ENCODE results near the gene FBXO47.

FBXO47 gene

DNA sequence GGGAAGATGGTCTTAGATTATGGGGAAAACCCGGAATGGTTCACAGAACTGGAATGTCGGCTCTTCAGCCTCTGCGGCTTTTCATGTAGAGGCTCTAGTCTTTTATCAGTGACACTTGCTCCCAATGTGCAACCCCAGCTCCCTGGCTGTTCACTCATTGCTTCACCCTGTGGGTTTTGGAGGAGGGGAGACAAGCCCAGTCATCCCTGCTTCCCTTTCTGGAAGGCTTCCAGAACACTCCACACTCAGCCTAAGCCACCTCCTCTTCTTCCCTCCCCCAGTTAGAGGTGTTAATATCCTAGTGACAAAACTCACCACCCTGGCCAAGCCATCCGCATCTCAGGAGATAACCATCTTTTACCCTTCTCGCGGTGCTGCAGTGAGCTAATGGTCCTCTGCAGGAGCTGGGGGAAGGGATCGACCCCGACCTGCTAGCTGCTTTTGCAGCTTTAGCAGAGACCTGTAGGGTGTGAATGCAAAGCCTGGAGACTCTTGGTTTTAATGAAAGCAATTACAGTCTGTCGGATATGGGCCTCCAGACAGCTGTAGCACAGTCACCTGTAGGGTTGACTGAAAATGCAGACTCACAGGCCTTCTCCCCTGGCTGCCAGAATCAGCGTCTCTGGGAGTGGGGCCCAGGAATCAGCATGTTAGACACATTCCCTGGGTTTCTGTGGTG lies 66.1 kb downstream of the FBXO47 start:
- no peak for DNase-seq

- DNase-seq: no peak
Measured at GRCh38 chr17:38899421-38899820, 67.8 kb downstream of the FBXO47 start.

DNA sequence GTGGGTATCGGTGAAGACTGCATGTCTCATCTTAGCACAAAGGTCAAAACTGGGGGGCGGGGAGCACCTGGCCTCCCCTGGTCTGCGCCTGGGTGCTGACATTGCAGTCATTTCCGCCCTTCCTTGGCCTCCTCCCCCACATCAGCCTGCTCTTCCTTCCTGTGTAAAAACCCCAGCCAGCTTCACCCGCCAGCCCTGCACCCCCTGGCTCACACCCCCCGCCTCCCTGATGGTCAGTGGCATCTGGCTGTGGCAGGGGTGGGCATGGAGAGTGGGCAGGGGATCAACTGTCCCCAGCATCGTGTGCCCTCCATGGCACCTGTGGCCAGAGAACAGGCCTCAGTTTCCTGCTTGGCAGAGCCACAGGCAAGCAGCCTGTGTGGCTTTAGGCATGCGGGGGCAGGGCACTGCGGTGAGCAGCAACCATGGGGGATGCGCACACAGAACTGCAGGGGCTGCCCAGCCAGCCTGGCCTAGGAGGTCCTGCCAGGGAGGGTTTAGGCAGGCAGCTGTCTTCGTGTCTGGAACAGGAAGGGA lies 68.3 kb downstream of the FBXO47 start:
- DNase-seq: peak; percentile 88 to 91

GRCh38 chr17:38898291-38898679 lies 68.9 kb downstream of the FBXO47 start:
- DNase-seq: peak in 1 of 2 experiments; percentile 46

- no peak for DNase-seq
Measured at GRCh38 chr17:38897671-38898290, 69.4 kb downstream of the FBXO47 start.

DNA sequence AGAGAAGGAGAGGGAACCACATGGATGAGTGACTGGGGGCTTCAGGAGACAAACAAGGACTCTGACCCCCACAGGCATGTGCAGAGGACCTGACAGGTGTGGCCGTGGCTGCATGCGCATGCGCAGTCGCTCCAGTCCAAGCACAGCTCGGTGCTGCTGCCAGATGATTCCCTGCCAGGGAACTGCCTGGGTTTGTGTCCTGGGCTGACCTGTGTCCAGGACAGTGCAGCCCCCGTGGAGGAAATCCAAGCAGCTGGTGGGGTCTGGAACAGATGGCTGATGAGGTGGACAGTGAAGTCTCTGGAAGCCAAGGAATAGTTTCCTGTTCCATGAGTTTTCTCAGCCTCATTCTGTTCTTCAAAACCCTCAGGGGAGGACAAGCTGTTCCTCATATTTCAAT lies 70.0 kb downstream of the FBXO47 start:
- DNase-seq: no peak

GRCh38 chr17:38896346-38896954 lies 70.8 kb downstream of the FBXO47 start:
- DNase-seq: no peak

DNA sequence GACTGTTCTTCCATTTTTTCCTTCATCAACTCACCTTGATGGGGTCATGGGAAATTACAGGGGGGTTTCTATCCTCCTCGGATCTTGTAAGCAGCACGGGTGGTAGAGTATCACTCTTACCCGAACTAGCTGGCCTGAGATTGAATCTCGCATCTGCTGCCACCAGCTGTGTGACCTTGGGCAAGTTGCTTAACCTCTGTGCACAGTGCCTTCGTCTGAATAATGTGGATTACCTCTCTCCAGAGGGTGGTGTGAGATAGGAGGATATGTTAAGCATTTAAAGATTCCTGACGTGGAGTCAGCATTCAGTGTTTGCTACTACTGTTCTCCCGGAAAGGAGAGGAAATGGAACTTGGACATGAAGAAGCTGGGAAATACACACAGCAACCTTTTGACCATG lies 72.9 kb downstream of the FBXO47 start:
- no peak for DNase-seq

- DNase-seq: peak; percentile 40 to 54
Measured at GRCh38 chr17:38893607-38894006, 73.6 kb downstream of the FBXO47 start.

DNA sequence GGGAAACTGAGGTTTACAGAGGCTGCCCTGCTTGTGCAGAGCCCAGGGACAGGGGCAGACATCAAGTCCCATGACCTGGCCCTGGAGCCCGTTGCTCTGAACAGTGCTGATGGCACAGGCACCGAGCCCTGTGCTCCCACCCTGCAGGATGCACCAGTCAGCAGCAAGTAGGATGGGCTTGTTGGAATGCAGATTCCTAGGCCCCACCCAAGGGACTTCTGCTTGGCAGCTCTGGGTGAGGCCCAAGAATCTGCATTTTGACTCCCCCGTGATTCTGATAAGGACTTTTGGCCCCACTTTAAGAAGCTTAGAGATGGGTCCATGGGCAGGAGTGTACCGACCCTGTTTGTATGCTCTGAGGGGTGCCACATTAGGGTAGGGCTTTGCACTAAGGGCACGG lies 74.1 kb downstream of the FBXO47 start:
- DNase-seq: no peak

GRCh38 chr17:38892620-38893019 lies 74.6 kb downstream of the FBXO47 start:
- DNase-seq: no peak

DNA sequence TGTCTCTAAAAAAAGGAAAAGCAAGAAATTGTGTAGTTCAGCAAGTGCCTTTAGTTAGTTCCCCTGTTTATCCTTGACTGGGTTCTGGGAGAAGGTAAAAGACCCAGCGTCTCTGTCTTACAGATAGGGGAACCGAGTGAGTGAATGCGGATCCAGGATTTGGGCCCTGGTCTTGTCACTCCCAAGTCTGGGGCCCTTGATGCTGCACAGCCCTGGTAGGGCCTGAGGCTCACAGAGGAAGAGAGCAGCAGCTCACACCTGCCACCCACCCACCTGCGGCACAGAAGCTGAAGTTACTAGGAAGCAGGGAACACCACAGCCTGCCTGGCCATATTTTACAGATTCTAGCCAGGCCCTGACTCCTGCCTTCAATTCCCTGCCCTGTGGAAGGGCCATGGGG lies 75.1 kb downstream of the FBXO47 start:
- no peak for DNase-seq

- no peak for DNase-seq
Measured at GRCh38 chr17:38891441-38891840, 75.8 kb downstream of the FBXO47 start.

DNA sequence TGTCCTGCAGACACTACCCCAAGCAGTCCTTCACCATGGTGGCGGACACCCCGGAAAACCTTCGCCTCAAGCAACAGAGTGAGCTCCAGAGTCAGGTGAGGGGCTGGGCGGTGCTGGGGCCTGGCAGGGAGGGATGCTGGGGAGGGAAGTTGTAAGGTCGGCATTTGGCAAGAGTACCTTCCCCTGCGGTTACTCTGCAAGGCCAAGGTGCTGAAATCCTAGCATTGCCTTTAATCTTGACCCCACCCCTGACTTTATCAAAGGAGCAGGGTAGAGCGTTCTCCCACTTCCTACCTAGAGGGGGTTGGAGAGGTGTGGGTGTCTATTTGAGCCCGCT lies 76.8 kb downstream of the FBXO47 start:
- no peak for DNase-seq

GRCh38 chr17:38889745-38890409 lies 77.3 kb downstream of the FBXO47 start:
- DNase-seq: no peak

DNA sequence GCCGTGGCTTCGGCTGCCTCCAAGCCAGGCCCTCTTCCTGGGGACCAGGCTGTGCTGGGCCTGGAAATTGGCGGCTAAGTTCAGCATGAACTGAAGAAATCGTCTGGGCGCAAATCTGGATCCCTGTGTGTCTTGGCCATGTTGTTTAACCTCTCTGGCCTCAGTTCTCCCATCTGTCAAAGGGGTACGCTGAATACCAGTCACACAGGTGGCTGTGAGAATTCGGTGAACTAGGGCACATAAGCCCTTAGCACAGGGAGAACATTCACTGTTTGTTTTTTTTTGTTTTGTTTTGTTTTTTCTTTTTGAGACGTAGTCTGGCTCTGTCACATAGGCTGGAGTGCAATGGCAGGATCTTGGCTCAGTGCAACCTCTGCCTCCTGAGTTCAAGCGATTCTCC lies 78.4 kb downstream of the FBXO47 start:
- no peak for DNase-seq

- no peak for DNase-seq
Measured at GRCh38 chr17:38886643-38887010, 80.6 kb downstream of the FBXO47 start.
